ENCODE data around the gene KASH5. TPM values are rescaled to one million over a fixed set of nuclear protein-coding genes. Genes with fewer than 3 reads are reported as not detected.
A peak's percentile ranks its signal among the peaks of the same experiment; 100 is the strongest.

The KASH5 gene
- total RNA-seq, 2 experiments from 2014 or later = 12.0 to 16.3 TPM

DNA sequence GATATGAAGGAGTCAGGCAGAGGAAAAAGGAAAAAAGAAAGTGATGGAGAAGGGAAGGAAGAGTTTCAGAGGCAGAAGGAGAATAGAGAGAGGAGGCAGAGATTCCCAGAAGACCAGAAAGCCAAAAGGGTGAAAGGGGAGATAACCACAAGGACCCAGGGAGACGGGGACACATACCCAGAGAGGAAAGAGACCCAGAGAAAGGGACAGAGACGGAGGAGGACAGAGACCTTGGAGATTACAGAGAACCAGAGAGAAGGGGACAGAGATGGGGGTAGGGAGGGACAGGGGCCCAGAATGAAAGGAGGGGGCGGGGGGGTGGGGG lies 33.8 kb downstream of the KASH5 start:
- Histone ChIP-seq H3K4me3 (ENCODE audit: low read depth, low read length, poor library complexity, severe bottlenecking) (no peak overlapping the region), H3K79me2 (ENCODE audit: insufficient read depth, low read depth, low read length) (no peaks in the 10 kb centered on the region), H3K4me1 (ENCODE audit: insufficient read depth, low read length, poor library complexity, severe bottlenecking) (peaks cover 64% of the 10 kb centered on the region), H3K27ac (ENCODE audit: low read depth, low read length, poor library complexity, severe bottlenecking) (no peak overlapping the region), H2AFZ (ENCODE audit: low read length) (0 out of 2 replicates have a peak overlapping the region, but pooled peaks have one; percentile 19), H3K9me3 (ENCODE audit: low read length) (no peaks in the 10 kb centered on the region), H4K20me1 (ENCODE audit: insufficient read depth, low read length) (no peaks in the 10 kb centered on the region), H3K36me3 (ENCODE audit: insufficient read depth, low read length) (no peaks in the 10 kb centered on the region), H3K9me2 (ENCODE audit: insufficient read depth, low read length) (no peaks in the 10 kb centered on the region), H3K4me2 (ENCODE audit: low read length) (peak overlapping the region; percentile 68)
- DNase-seq (ENCODE audit: low spot score) = no peak
- TF ChIP-seq EZH2phosphoT487 (IDR thresholded peaks at IDR 0.05; ENCODE audit: borderline replicate concordance, low read depth, low read length) = no peak
- no peak for TF ChIP-seq CTCF (conservative IDR thresholded peaks at IDR 0.05; ENCODE audit: low read length)
- BruUV-seq (replicated peaks) = no TSS peak
- ChIA-PET POLR2A (interaction anchor here (0.5 to 0.8 kb wide), 2 partner anchors 10 to 68 kb away, joined by 3 read pairs; no protein-coding TSS in a partner anchor), CTCF (ENCODE audit: unreplicated experiment) (interaction anchor here (0.9 kb wide), 1 partner anchor 11 kb away, joined by 3 read pairs; no protein-coding TSS in a partner anchor)
- intact Hi-C loops (cut with micrococcal nuclease; ENCODE audit: unreplicated experiment) = no loop called here

GRCh38 chr19:49422407-49423070 lies 34.5 kb downstream of the KASH5 start:
- Histone ChIP-seq H3K4me2 (ENCODE audit: low read length) (no peak overlapping the region; the same call in 1 of the 2 replicates), H3K36me3 (ENCODE audit: insufficient read depth, low read length) (no peaks in the 10 kb centered on the region), H3K4me1 (ENCODE audit: insufficient read depth, low read length, poor library complexity, severe bottlenecking) (peaks cover 63% of the 10 kb centered on the region), H3K27ac (ENCODE audit: low read depth, low read length, poor library complexity, severe bottlenecking) (no peak overlapping the region), H3K9me3 (ENCODE audit: low read length) (no peaks in the 10 kb centered on the region), H3K79me2 (ENCODE audit: insufficient read depth, low read depth, low read length) (no peaks in the 10 kb centered on the region), H2AFZ (ENCODE audit: low read length) (no peak overlapping the region), H3K9me2 (ENCODE audit: insufficient read depth, low read length) (no peaks in the 10 kb centered on the region), H4K20me1 (ENCODE audit: insufficient read depth, low read length) (no peaks in the 10 kb centered on the region), H3K4me3 (ENCODE audit: low read depth, low read length, poor library complexity, severe bottlenecking) (no peak overlapping the region)
- no peak for DNase-seq (ENCODE audit: low spot score)
- ChIA-PET CTCF (ENCODE audit: unreplicated experiment) (interaction anchor here (0.9 kb wide), 1 partner anchor 12 kb away, joined by 3 read pairs; no protein-coding TSS in a partner anchor), POLR2A (interaction anchor here (0.8 kb wide), 1 partner anchor 10 kb away, joined by 3 read pairs; no protein-coding TSS in a partner anchor)
- intact Hi-C loops (cut with micrococcal nuclease; ENCODE audit: unreplicated experiment) = no loop called here
- TF ChIP-seq EZH2phosphoT487 (IDR thresholded peaks at IDR 0.05; ENCODE audit: borderline replicate concordance, low read depth, low read length) = no peak
- TF ChIP-seq CTCF (conservative IDR thresholded peaks at IDR 0.05; ENCODE audit: low read length) = peak; percentile 55; the same call in 1 of the 2 replicates
- no TSS peak for BruUV-seq (replicated peaks)

All from OCI-LY7 (cell line).